Hepatocyte (in vitro differentiated cells): ENCODE data around the gene LRBA. TPM values are rescaled to one million over a fixed set of nuclear protein-coding genes. Genes with fewer than 3 reads are reported as not detected.

Experiments used
- DNase-seq: peaks from one replicate; pipeline ENCODE4 v3.0.0-alpha.2; 2016; ENCODE audit warnings: low spot score
- H2AFZ ChIP-seq: fragments of 200-600 bp; sonication (generic); 2 replicates; pipeline ENCODE4 v1.6.0; 2016; ENCODE audit warnings: antibody characterized with exemption, mild to moderate bottlenecking
- H3K27ac ChIP-seq: fragments of 200-600 bp; sonication (generic); 2 replicates; pipeline ENCODE4 v1.5.1; 2016; ENCODE audit warnings: mild to moderate bottlenecking
- H3K27me3 ChIP-seq: fragments of 200-600 bp; sonication (generic); 2 replicates; pipeline ENCODE4 v1.6.1; 2016
- H3K36me3 ChIP-seq: fragments of 200-600 bp; sonication (generic); replicated peaks from 2 replicates; pipeline ENCODE4 v1.5.1; 2016; ENCODE audit warnings: low read depth; ENCODE audit not compliant: insufficient read depth
- H3K4me1 ChIP-seq: fragments of 200-600 bp; sonication (generic); 2 replicates; pipeline ENCODE4 v1.5.1; 2016; ENCODE audit warnings: mild to moderate bottlenecking, moderate library complexity; ENCODE audit not compliant: insufficient read depth
- H3K4me2 ChIP-seq: fragments of 200-600 bp; sonication (generic); 2 replicates; pipeline ENCODE4 v1.6.0; 2016
- H3K4me3 ChIP-seq: fragments of 200-600 bp; sonication (generic); 2 replicates; pipeline ENCODE4 v1.5.1; 2016; ENCODE audit warnings: mild to moderate bottlenecking
- H3K79me2 ChIP-seq: fragments of 200-600 bp; sonication (generic); 2 replicates; pipeline ENCODE4 v1.6.0; 2017; ENCODE audit warnings: mild to moderate bottlenecking
- H3K9me2 ChIP-seq: fragments of 200-600 bp; sonication (generic); replicated peaks from 2 replicates; pipeline ENCODE4 v1.6.0; 2017; ENCODE audit warnings: mild to moderate bottlenecking; ENCODE audit not compliant: insufficient read depth
- H3K9me3 ChIP-seq: fragments of 200-600 bp; sonication (generic); 2 replicates; pipeline ENCODE4 v1.5.1; 2016; ENCODE audit warnings: low read depth, mild to moderate bottlenecking
- H4K20me1 ChIP-seq: fragments of 200-600 bp; sonication (generic); 2 replicates; pipeline ENCODE4 v1.6.0; 2016; ENCODE audit warnings: mild to moderate bottlenecking; ENCODE audit not compliant: insufficient read depth, poor library complexity, severe bottlenecking
- EZH2 ChIP-seq: fragments of 200-600 bp; sonication (generic); IDR thresholded peaks from 2 replicates; pipeline ENCODE4 v1.6.1; 2016; ENCODE audit warnings: antibody characterized with exemption, mild to moderate bottlenecking, borderline replicate concordance
- EZH2phosphoT487 ChIP-seq: fragments of 200-600 bp; sonication (generic); IDR thresholded peaks from one replicate; pipeline ENCODE4 v1.6.1; 2018; ENCODE audit warnings: antibody characterized with exemption, mild to moderate bottlenecking, low read depth, moderate library complexity; ENCODE audit not compliant: unreplicated experiment, severe bottlenecking
- WGBS: methylation state at CpG from one replicate; pipeline ENCODE4 v1.1.6; 2016; ENCODE audit warnings: low lambda C conversion rate; ENCODE audit errors: missing lambda C conversion rate; 5-methylcytosine and 5-hydroxymethylcytosine counted together
- polyA plus RNA-seq: library from polyadenylated mRNA; unstranded; fragments of >200 nt; fragmentation: Nextera tagmentation; extraction: Ambion mirVana; gene quantifications from 2 replicates; pipeline ENCODE4 v1.2.1, GENCODE V29; 2016
- total RNA-seq: library from RNA; depleted of rRNA; stranded (reverse); fragments of >200 nt; gene quantifications from 2 replicates; pipeline ENCODE4 v1.2.3, GENCODE V29; 2014
- TF ChIP-seq, protein P1 (sequence below): fragments of 200-600 bp; sonication (generic); IDR thresholded peaks from 2 replicates; pipeline ENCODE4 v1.5.1; 2016; ENCODE audit warnings: antibody characterized with exemption, mild to moderate bottlenecking; ENCODE audit not compliant: poor library complexity

LRBA gene
- total and polyA plus RNA-seq, 2 experiments from 2014 or later: 14.1 to 69.4 TPM

DNA sequence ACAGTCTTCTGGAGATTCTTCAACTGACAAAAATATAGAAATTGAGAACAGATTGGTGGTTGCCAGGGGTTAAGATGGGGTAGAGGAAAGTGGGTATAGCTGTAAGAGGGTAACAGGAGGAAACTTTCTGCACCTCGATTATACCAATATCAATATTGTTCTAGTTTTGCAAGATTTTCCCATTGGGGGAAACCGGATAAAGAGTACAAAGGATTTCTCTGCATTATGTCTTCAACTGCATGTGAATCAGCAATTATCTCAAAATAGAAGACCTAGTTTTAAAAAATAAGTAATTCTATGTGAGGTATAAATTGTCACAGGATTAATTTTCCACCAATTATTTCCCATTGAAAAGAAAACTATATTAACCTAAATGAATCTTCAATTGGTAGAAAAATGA lies 65.7 kb downstream of the LRBA start:
- Histone ChIP-seq H3K27me3 (no peaks in the 10 kb centered on the region), H4K20me1 (no peaks in the 10 kb centered on the region), H3K4me2 (no peak overlapping the region), H3K4me1 (no peaks in the 10 kb centered on the region), H3K9me2 (no peaks in the 10 kb centered on the region), H3K9me3 (no peaks in the 10 kb centered on the region), H3K27ac (no peak overlapping the region), H3K4me3 (no peak overlapping the region), H3K79me2 (peaks cover 75% of the 10 kb centered on the region), H2AFZ (no peak overlapping the region), H3K36me3 (no peaks in the 10 kb centered on the region)
- DNase-seq: no peak
- TF ChIP-seq EZH2 (no peak), EZH2phosphoT487 (no peak)
- TF ChIP-seq, protein P1, sequence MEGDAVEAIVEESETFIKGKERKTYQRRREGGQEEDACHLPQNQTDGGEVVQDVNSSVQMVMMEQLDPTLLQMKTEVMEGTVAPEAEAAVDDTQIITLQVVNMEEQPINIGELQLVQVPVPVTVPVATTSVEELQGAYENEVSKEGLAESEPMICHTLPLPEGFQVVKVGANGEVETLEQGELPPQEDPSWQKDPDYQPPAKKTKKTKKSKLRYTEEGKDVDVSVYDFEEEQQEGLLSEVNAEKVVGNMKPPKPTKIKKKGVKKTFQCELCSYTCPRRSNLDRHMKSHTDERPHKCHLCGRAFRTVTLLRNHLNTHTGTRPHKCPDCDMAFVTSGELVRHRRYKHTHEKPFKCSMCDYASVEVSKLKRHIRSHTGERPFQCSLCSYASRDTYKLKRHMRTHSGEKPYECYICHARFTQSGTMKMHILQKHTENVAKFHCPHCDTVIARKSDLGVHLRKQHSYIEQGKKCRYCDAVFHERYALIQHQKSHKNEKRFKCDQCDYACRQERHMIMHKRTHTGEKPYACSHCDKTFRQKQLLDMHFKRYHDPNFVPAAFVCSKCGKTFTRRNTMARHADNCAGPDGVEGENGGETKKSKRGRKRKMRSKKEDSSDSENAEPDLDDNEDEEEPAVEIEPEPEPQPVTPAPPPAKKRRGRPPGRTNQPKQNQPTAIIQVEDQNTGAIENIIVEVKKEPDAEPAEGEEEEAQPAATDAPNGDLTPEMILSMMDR: no peak
- WGBS: 100% methylated on average over 2 of the region's 2 CpGs

DNA sequence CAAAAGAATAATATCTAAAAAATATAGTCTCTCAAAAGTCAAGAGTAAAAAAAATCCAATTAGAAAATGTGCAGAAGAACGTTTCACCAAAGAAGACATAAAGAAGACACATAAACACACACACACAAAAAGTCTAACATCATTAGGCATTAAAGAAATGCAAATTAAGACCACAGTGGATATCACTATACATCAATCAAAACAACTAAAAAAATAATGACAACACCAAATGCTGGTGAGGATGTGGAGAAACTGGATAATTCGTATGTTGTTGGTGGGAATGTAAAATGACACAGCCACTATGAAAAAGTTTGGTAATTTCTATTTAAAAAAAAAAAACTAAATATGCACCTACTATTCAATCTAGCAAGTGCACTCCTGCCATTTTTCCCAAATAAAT lies 66.4 kb downstream of the LRBA start:
- Histone ChIP-seq H4K20me1 (no peaks in the 10 kb centered on the region), H3K9me3 (no peaks in the 10 kb centered on the region), H3K27ac (no peak overlapping the region), H3K9me2 (no peaks in the 10 kb centered on the region), H3K79me2 (peaks cover 78% of the 10 kb centered on the region), H3K4me1 (no peaks in the 10 kb centered on the region), H3K27me3 (no peaks in the 10 kb centered on the region), H3K4me2 (no peak overlapping the region), H3K4me3 (no peak overlapping the region), H3K36me3 (no peaks in the 10 kb centered on the region), H2AFZ (no peak overlapping the region)
- 95% methylated on average over 2 of the region's 2 CpGs for WGBS
- no peak for TF ChIP-seq EZH2
- TF ChIP-seq EZH2phosphoT487: no peak
- TF ChIP-seq, protein P1: no peak
- no peak for DNase-seq

DNA sequence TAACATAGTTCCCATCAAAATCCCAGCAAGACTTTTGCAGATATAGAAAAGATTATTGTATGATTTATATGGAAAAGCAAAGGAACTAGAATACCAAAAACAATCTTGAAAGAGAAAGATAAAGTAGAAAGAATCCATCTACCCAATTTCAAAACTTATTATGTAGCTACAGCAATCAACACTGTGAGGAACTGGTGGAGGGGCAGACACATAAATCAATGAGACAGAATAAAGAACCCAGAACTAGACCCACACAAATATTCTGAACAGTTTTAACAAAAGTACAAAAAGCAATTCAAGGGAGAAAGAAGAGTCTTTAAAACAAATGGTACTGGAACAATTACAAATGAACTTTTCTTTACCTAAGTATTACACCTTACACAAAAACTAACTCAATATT lies 67.0 kb downstream of the LRBA start:
- TF ChIP-seq EZH2phosphoT487 (no peak), EZH2 (no peak)
- TF ChIP-seq, protein P1: no peak
- no peak overlapping the region for H3K4me2 ChIP-seq
- no peak overlapping the region for H2AFZ ChIP-seq
- H4K20me1 ChIP-seq: no peaks in the 10 kb centered on the region
- H3K27me3 ChIP-seq: no peaks in the 10 kb centered on the region
- H3K36me3 ChIP-seq: no peaks in the 10 kb centered on the region
- H3K4me1 ChIP-seq: no peaks in the 10 kb centered on the region
- H3K27ac ChIP-seq: no peak overlapping the region
- H3K9me2 ChIP-seq: no peaks in the 10 kb centered on the region
- peaks cover 77% of the 10 kb centered on the region for H3K79me2 ChIP-seq
- DNase-seq: no peak
- H3K9me3 ChIP-seq: no peaks in the 10 kb centered on the region
- no peak overlapping the region for H3K4me3 ChIP-seq

DNA sequence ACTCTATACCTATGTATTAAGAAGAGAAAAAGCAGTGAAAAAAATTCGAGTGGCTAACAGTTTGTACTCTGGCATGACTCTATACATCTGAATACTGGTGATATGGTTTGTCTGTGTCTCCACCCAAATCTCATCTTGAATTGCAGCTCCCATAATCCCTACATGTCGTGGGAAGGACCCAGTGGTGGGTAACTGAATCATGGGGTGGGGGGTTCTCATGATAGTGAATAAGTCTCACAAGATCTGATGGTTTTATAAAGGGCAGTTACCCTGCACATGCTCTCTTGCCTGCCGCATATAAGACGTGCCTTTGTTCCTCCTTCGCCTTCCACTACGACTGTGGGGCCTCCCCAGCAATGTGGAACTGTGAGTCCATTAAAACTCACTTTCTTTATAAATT lies 70.4 kb downstream of the LRBA start:
- Histone ChIP-seq H3K4me1 (no peaks in the 10 kb centered on the region), H3K27ac (no peak overlapping the region), H4K20me1 (no peaks in the 10 kb centered on the region), H3K27me3 (no peaks in the 10 kb centered on the region), H3K4me3 (no peak overlapping the region), H3K4me2 (no peak overlapping the region), H3K9me2 (no peaks in the 10 kb centered on the region), H2AFZ (no peak overlapping the region), H3K79me2 (peaks cover 75% of the 10 kb centered on the region), H3K36me3 (no peaks in the 10 kb centered on the region), H3K9me3 (no peaks in the 10 kb centered on the region)
- TF ChIP-seq EZH2 (no peak), EZH2phosphoT487 (no peak)
- TF ChIP-seq, protein P1: no peak
- no peak for DNase-seq
- 86% methylated on average over 6 of the region's 6 CpGs for WGBS
